Astrocyte (in vitro differentiated cells and primary cell): Measurements from ENCODE around the gene PLA2G2D.

Experiments used
- EZH2 ChIP-seq: IDR thresholded peaks from 2 replicates; pipeline ENCODE4 v1.6.1; 2012; ENCODE audit warnings: mild to moderate bottlenecking, low read length, inconsistent platforms; ENCODE audit not compliant: insufficient read depth
- TF ChIP-seq, protein P1 (sequence below): IDR thresholded peaks from 2 replicates; pipeline ENCODE4 v1.5.1; 2011; ENCODE audit warnings: low read depth, mild to moderate bottlenecking, inconsistent platforms, low read length, moderate library complexity; ENCODE audit not compliant: insufficient read depth

GRCh38 chr1:20168564-20169491 is 49.5 kb upstream of the PLA2G2D start:
- TF ChIP-seq, protein P1, sequence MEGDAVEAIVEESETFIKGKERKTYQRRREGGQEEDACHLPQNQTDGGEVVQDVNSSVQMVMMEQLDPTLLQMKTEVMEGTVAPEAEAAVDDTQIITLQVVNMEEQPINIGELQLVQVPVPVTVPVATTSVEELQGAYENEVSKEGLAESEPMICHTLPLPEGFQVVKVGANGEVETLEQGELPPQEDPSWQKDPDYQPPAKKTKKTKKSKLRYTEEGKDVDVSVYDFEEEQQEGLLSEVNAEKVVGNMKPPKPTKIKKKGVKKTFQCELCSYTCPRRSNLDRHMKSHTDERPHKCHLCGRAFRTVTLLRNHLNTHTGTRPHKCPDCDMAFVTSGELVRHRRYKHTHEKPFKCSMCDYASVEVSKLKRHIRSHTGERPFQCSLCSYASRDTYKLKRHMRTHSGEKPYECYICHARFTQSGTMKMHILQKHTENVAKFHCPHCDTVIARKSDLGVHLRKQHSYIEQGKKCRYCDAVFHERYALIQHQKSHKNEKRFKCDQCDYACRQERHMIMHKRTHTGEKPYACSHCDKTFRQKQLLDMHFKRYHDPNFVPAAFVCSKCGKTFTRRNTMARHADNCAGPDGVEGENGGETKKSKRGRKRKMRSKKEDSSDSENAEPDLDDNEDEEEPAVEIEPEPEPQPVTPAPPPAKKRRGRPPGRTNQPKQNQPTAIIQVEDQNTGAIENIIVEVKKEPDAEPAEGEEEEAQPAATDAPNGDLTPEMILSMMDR: no peak
- no peak for TF ChIP-seq EZH2
